Chondrocyte (in vitro differentiated cells): Measurements from ENCODE around the gene RNF182. TPM values are rescaled to one million over a fixed set of nuclear protein-coding genes. Genes with fewer than 3 reads are reported as not detected.
"Not testable (repeated sequence)": the region's sequence is repeated elsewhere in the genome, so short reads cannot be mapped to it uniquely, and the experiment has no call there.

ENCODE experiments used
- DNase-seq: peaks from one replicate; pipeline ENCODE4 v3.0.0; 2021; ENCODE audit warnings: mixed read lengths, low spot score
- H3K27ac Mint-ChIP-seq: one replicate; pipeline ENCODE4 v1.8.0; 2021; ENCODE audit warnings: mild to moderate bottlenecking, moderate library complexity, mixed read lengths; ENCODE audit not compliant: unreplicated experiment
- H3K27me3 Mint-ChIP-seq: 2 replicates; pipeline ENCODE4 v1.8.0; 2021; ENCODE audit warnings: low read depth, mixed read lengths
- H3K36me3 Mint-ChIP-seq: 2 replicates; pipeline ENCODE4 v1.8.0; 2021; ENCODE audit warnings: low read depth, mixed read lengths
- H3K4me1 Mint-ChIP-seq: 2 replicates; pipeline ENCODE4 v1.8.0; 2021; ENCODE audit warnings: low read depth, mild to moderate bottlenecking, mixed read lengths
- H3K4me3 Mint-ChIP-seq: one replicate; pipeline ENCODE4 v1.8.0; 2021; ENCODE audit warnings: mild to moderate bottlenecking, moderate library complexity, mixed read lengths; ENCODE audit not compliant: unreplicated experiment
- H3K9me3 Mint-ChIP-seq: 2 replicates; pipeline ENCODE4 v1.8.0; 2021; ENCODE audit warnings: low read depth, mixed read lengths
- long read RNA-seq: library from polyadenylated mRNA; stranded (forward); transcript quantifications from one replicate; pipeline ENCODE4 v2.0.0, GENCODE V29; 2021
- total RNA-seq: library from RNA; stranded (reverse); gene quantifications from 3 replicates; pipeline ENCODE4 v1.2.1, GENCODE V29; 2021
- TF ChIP-seq, protein P1 (sequence below): fragments of 200-600 bp; sonication (generic); IDR thresholded peaks from 2 replicates; pipeline ENCODE4 v1.5.0; 2021; ENCODE audit warnings: antibody characterized with exemption, mild to moderate bottlenecking, moderate library complexity

RNF182 gene, protein sequence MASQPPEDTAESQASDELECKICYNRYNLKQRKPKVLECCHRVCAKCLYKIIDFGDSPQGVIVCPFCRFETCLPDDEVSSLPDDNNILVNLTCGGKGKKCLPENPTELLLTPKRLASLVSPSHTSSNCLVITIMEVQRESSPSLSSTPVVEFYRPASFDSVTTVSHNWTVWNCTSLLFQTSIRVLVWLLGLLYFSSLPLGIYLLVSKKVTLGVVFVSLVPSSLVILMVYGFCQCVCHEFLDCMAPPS
- 3.7 to 6.6 TPM (median 5.3 TPM) in 3 replicates for total RNA-seq
- long read RNA-seq, transcript RNF182-204 (3 exons, 3,706 nt): major isoform, 5 of 10 reads
- long read RNA-seq, partial matches to known transcripts: 0 of 10 reads
- long read RNA-seq, other reads (novel, unspliced or antisense): 3 of 10 reads

DNA sequence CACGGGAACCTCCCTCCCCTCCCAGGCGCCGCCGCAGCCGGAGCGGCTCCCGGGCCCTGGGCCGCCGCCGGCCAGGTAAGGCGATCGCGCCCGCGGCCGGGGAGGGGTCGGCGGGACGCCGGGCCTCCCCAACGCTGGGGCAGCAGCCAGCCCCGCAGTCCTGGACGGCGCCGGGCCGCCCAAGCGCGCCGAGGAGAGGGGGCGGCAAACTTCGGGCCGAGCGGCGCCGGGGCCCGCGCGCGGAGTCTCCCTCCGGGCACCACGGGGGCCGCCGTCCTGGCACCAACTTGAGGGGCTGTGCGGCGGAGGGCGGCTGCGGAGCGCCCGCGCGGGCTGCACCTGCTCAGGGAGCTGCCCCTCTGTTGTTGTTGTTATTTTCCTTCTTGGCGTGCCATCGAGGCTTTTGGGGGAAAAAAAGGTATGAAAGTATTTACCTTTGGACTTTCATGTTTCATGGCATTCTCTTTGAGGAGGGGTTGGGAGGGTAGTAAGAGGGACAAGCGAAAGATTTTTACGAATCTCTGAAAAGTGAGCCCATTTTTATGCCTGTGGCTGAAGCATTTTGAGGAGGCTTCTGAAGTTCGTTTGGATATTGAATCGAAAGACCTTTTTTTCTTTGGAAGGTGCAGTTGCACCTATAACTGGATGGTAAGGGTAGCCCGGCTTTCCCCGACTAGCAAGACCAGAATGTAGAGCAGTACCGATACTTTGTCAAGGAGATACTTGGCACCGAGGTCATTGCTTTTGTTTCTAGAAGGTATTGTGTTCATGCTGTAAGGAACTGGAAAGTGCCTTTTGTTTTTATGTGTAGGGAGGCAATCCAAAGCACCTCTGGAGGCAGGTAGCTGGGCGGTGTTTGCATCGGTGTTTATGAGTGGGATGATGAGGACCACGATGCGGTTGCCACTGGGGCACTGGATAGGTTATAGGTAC, at the start of gene RNF182:
RNF182 (plus strand) TSS at position 4 of the 933 bp plus-strand sequence. CDS start 52,168 bp downstream, outside the sequence.
- no peaks in the 10 kb centered on the region for H3K9me3 Mint-ChIP-seq
- H3K4me3 Mint-ChIP-seq: peak within 1 kb of the TSS; percentile 76
- H3K36me3 Mint-ChIP-seq: no peaks in the 10 kb centered on the region
- H3K27me3 Mint-ChIP-seq: peaks cover 5% of the 10 kb centered on the region
- TF ChIP-seq, protein P1, sequence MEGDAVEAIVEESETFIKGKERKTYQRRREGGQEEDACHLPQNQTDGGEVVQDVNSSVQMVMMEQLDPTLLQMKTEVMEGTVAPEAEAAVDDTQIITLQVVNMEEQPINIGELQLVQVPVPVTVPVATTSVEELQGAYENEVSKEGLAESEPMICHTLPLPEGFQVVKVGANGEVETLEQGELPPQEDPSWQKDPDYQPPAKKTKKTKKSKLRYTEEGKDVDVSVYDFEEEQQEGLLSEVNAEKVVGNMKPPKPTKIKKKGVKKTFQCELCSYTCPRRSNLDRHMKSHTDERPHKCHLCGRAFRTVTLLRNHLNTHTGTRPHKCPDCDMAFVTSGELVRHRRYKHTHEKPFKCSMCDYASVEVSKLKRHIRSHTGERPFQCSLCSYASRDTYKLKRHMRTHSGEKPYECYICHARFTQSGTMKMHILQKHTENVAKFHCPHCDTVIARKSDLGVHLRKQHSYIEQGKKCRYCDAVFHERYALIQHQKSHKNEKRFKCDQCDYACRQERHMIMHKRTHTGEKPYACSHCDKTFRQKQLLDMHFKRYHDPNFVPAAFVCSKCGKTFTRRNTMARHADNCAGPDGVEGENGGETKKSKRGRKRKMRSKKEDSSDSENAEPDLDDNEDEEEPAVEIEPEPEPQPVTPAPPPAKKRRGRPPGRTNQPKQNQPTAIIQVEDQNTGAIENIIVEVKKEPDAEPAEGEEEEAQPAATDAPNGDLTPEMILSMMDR: no peak
- peaks cover 21% of the 10 kb centered on the region for H3K4me1 Mint-ChIP-seq
- DNase-seq: no peak
- peak within 1 kb of the TSS; percentile 84 for H3K27ac Mint-ChIP-seq

DNA sequence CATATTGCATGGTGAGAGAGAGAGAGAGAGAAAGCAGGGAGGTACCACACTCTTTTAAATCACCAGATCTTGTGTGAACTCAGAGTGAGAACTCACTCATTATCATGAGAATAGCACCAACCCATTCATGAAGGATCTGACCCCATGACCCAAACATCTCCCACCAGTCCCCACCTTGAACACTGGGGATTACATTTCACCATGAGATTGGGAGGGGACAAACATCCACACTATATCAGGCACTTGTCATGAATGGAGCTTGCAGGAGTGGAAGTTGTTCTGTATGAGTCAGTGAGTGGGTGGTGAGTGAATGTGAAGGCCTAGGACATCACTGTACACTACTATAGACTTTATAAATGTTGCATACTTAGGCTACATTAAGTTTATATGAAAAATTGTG, 47.7 kb upstream of the RNF182 start:
- Mint-ChIP-seq H3K9me3 (peaks cover 5% of the 10 kb centered on the region), H3K27ac (no peak overlapping the region)
- no peak for DNase-seq

DNA sequence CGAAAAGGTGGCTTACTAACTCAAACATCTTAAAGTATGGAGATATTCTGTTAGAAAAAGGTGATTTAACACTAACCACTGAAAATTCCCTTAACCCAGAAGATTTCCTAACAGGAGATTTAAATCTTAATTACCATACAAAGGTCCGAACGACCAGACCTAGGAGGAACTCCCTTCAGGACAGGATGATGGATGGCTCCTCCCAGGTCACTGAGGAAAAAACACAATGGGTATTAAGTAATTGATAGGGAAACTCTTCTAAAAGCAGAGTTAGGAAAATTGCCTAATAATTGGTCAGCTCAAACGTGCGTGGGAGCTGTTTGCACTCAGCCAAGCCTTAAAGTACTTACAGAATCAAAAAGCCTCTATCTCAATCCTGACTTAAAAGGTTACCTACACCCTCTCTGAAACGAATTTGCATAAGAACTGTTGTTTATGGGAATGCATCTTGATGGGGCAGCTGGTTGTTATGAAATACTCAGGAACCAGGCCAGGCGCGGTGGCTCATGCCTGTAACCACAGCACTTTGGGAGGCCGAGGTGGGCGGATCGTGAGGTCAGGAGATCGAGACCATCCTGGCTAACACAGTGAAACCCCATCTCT, 44.6 kb upstream of the RNF182 start:
- not testable (repeated sequence) for DNase-seq, H3K4me3 Mint-ChIP-seq, H3K36me3 Mint-ChIP-seq, H3K4me1 Mint-ChIP-seq, H3K27ac Mint-ChIP-seq, H3K9me3 Mint-ChIP-seq, H3K27me3 Mint-ChIP-seq

More for the DNA sequence above, 47.7 kb upstream of the RNF182 start:
- Mint-ChIP-seq H3K36me3 (no peaks in the 10 kb centered on the region), H3K27me3 (no peaks in the 10 kb centered on the region), H3K4me1 (peaks cover 18% of the 10 kb centered on the region), H3K4me3 (no peak overlapping the region)
- TF ChIP-seq, protein P1: no peak

DNA sequence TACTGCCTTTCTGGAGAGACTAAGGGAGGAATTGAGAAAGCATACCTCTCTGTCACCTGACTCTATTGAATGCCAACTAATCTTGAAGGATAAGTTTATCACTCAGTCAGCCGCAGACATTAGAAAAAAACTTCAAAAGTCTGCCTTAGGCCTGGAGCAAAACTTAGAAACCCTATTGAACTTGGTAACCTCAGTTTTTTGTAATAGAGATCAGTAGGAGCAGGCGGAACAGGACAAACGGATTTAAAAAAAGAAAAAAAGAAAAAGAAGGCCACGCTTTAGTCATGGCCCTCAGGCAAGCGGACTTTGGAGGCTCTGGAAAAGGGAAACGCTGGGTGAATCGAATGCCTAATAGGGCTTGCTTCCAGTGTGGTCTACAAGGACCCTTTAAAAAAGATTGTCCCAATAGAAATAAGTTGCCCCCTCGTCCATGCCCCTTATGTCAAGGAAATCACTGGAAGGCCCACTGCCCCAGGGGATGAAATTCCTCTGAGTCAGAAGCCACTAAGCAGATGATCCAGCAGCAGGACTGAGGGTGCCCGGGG, 43.1 kb upstream of the RNF182 start:
- Mint-ChIP-seq H3K27ac (no peak overlapping the region), H3K9me3 (peaks cover 5% of the 10 kb centered on the region), H3K36me3 (no peaks in the 10 kb centered on the region), H3K4me1 (peaks cover 8% of the 10 kb centered on the region), H3K27me3 (no peaks in the 10 kb centered on the region), H3K4me3 (no peak overlapping the region)
- no peak for DNase-seq
- TF ChIP-seq, protein P1: no peak

DNA sequence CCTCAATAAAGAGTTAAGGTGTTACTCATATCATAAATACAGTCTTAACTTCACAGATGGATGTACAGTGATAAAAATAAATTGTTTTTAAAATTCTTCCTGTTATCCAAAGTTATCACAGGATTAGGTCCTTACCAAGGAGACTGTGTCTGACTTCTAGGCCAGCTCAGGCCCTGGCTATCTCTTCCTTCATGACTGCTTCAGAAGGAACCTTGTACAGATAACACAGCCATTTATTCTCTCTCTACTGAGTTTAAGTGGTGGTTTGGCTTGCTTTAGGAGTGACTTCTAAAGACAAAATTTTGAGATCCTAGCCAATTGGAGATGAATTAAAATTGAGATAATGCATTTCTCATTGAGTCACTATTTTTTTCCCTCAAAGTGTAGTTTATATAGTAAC, 40.8 kb upstream of the RNF182 start:
- DNase-seq: no peak
- TF ChIP-seq, protein P1: no peak

More for the DNA sequence above, 40.8 kb upstream of the RNF182 start:
- Mint-ChIP-seq H3K4me3 (no peak overlapping the region), H3K27me3 (no peaks in the 10 kb centered on the region), H3K27ac (no peak overlapping the region), H3K9me3 (no peaks in the 10 kb centered on the region), H3K36me3 (no peaks in the 10 kb centered on the region), H3K4me1 (peaks cover 3% of the 10 kb centered on the region)
